Endodermal cell (in vitro differentiated cells): ENCODE results near the gene XYLT1. TPM values are rescaled to one million over a fixed set of nuclear protein-coding genes. Genes with fewer than 3 reads are reported as not detected.

Experiments used
- DNase-seq: peaks from one replicate; pipeline ENCODE4 v3.0.0-alpha.2; 2017
- H3K27ac ChIP-seq: 2 replicates; pipeline ENCODE4 v1.5.1; 2013; ENCODE audit warnings: mild to moderate bottlenecking, low read depth, low read length, moderate library complexity
- H3K27me3 ChIP-seq: 2 replicates; pipeline ENCODE4 v1.6.1; 2013; ENCODE audit warnings: mild to moderate bottlenecking, low read length, moderate library complexity; ENCODE audit not compliant: insufficient read depth, control insufficient read depth, poor library complexity, severe bottlenecking
- H3K36me3 ChIP-seq: 2 replicates; pipeline ENCODE4 v1.7.0; 2013; ENCODE audit warnings: mild to moderate bottlenecking, low read length, moderate library complexity; ENCODE audit not compliant: control insufficient read depth, insufficient read depth
- H3K4me1 ChIP-seq: one replicate; pipeline ENCODE4 v1.7.0; 2013; ENCODE audit warnings: low read length; ENCODE audit not compliant: control insufficient read depth, insufficient read depth
- H3K4me3 ChIP-seq: 2 replicates; pipeline ENCODE4 v1.5.1; 2013; ENCODE audit warnings: mild to moderate bottlenecking, low read length, moderate library complexity
- H3K9ac ChIP-seq: 2 replicates; pipeline ENCODE4 v1.6.1; 2013; ENCODE audit warnings: mild to moderate bottlenecking, low read length, moderate library complexity; ENCODE audit not compliant: poor library complexity, severe bottlenecking; ENCODE audit errors: extremely low read depth
- H3K9me3 ChIP-seq: 2 replicates; pipeline ENCODE4 v1.6.1; 2013; ENCODE audit warnings: mild to moderate bottlenecking, low read length, moderate library complexity; ENCODE audit not compliant: control insufficient read depth
- H3K27ac Mint-ChIP-seq: 2 replicates; pipeline ENCODE4 v1.8.0; 2020; ENCODE audit warnings: mixed read lengths
- H3K27me3 Mint-ChIP-seq: 2 replicates; pipeline ENCODE4 v1.8.0; 2021; ENCODE audit warnings: mild to moderate bottlenecking, mixed read lengths; ENCODE audit not compliant: insufficient read depth
- H3K36me3 Mint-ChIP-seq: 2 replicates; pipeline ENCODE4 v1.8.0; 2020; ENCODE audit warnings: low read depth, mixed read lengths
- H3K4me1 Mint-ChIP-seq: 2 replicates; pipeline ENCODE4 v1.8.0; 2020; ENCODE audit warnings: mixed read lengths
- H3K4me3 Mint-ChIP-seq: 2 replicates; pipeline ENCODE4 v1.8.0; 2020; ENCODE audit warnings: mild to moderate bottlenecking, moderate library complexity, mixed read lengths
- H3K9me3 Mint-ChIP-seq: 2 replicates; pipeline ENCODE4 v1.8.0; 2020; ENCODE audit warnings: mild to moderate bottlenecking, mixed read lengths
- WGBS, 2 experiments: methylation state at CpG; one replicate each; pipeline versions ENCODE4 v1.1.5 to v1.1.7; 2013; ENCODE audit warnings: missing lambda C conversion rate in 2 of 2, mixed read lengths in 1 of 2; ENCODE audit not compliant: insufficient coverage in 1 of 2, insufficient read length in 1 of 2; 5-methylcytosine and 5-hydroxymethylcytosine counted together
- total RNA-seq, 2 donors: library from RNA; stranded (reverse); fragmentation: NEBNext Ultra II Directional in 1 of 2; extraction: Animal tissue kit (Norgen Biotek cat#: 25700) in 1 of 2; gene quantifications; 2 replicates in 1 of 2; 3 replicates in 1 of 2; pipeline ENCODE4 v1.2.1, GENCODE V29; 2021
- TF ChIP-seq, protein P1 (sequence below): fragments of 200-600 bp; sonication (generic); conservative IDR thresholded peaks from 2 replicates; pipeline ENCODE4 v1.5.0; 2021; ENCODE audit warnings: antibody characterized with exemption, mild to moderate bottlenecking

Gene XYLT1
- total RNA-seq, 2 donors from 2014 or later: 26.8 to 28.5 TPM

DNA sequence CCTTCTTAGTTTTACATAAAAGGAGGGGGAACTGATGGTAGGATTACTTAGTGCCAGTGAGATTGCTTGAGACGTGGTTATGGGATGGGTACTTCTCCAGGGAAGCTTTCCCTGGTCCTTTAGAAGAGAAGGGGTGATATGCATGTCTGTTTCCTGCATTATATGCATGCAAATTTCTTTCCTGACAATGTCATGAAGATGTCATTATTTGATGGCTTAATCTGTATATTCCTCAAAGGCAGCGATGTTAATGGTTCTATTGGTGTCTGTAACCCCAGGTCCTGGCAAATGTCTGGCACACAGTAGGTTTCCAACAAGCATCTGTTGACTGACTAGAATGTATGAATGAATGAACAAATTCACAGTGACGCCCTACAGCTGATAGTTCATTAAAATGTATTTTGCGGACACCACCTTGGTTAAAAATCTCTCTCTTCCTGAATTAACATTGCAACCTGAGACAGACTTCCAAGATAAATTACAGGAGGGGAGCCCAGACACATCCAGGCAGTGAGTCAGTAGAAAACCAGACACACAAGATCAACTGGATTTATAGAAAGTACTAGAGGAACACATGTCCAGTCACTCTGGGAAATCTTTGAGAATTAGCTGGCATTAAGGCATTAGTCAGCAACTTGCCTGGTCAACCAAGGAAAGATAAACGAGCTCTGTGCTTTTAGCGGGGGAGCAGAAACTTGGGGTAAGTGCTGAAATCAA, 293.4 kb downstream of the XYLT1 start:
- H3K27ac Mint-ChIP-seq: no peak overlapping the region
- Histone ChIP-seq H3K9me3 (no peaks in the 10 kb centered on the region), H3K9ac (no peak overlapping the region), H3K27ac (no peak overlapping the region), H3K4me3 (no peak overlapping the region), H3K4me1 (no peaks in the 10 kb centered on the region), H3K27me3 (no peaks in the 10 kb centered on the region), H3K36me3 (no peaks in the 10 kb centered on the region)
- TF ChIP-seq, protein P1, sequence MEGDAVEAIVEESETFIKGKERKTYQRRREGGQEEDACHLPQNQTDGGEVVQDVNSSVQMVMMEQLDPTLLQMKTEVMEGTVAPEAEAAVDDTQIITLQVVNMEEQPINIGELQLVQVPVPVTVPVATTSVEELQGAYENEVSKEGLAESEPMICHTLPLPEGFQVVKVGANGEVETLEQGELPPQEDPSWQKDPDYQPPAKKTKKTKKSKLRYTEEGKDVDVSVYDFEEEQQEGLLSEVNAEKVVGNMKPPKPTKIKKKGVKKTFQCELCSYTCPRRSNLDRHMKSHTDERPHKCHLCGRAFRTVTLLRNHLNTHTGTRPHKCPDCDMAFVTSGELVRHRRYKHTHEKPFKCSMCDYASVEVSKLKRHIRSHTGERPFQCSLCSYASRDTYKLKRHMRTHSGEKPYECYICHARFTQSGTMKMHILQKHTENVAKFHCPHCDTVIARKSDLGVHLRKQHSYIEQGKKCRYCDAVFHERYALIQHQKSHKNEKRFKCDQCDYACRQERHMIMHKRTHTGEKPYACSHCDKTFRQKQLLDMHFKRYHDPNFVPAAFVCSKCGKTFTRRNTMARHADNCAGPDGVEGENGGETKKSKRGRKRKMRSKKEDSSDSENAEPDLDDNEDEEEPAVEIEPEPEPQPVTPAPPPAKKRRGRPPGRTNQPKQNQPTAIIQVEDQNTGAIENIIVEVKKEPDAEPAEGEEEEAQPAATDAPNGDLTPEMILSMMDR: no peak
- DNase-seq: no peak
- peaks cover 6% of the 10 kb centered on the region for H3K36me3 Mint-ChIP-seq
- H3K9me3 Mint-ChIP-seq: no peaks in the 10 kb centered on the region
- H3K27me3 Mint-ChIP-seq: no peaks in the 10 kb centered on the region
- H3K4me1 Mint-ChIP-seq: no peaks in the 10 kb centered on the region
- no peak overlapping the region for H3K4me3 Mint-ChIP-seq
- 90 to 94% methylated on average over 5 to 6 of the region's 6 CpGs for WGBS, 2 experiments

DNA sequence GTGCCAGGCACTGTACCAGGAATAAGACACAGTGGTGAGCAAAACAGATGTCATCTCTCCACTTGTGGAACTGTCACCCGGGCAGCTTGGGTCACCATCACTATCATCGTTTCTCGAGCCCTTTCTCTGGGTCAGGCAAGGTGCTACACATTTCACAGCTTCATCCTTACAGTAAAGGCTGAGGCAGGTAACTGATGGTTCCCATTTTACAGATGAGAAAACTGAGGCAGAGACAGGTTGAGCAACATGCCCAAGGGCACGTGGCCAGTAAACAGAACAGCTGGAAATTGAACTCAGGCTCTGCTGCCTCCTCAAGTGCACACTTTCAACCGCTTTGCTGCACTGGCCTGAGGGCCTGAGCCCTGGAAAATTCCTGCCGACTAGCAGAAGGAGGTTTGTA, 294.6 kb downstream of the XYLT1 start:
- WGBS, 2 experiments: 89 to 94% methylated on average over 6 of the region's 6 CpGs
- Mint-ChIP-seq H3K27me3 (no peaks in the 10 kb centered on the region), H3K9me3 (no peaks in the 10 kb centered on the region)

DNA sequence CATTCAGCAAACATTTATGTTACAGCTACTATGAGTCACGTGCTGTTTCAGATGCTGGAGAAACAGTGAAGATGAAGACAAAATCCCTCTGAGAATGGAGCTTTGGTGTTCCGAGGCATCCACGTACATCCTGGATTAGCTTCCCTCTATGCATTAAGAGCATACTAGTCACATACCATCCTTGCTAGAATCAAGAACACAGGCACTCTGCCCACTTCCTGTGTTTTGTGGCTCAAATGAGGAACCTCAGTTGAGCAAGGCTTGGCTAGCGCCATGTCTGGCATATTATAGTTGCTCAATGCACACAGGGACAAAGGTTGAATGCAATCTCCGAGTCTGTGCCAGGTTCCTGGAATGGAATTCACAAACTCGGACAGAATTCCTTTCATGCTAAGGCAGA, 297.5 kb downstream of the XYLT1 start:
- 93 to 95% methylated on average over 6 of the region's 6 CpGs for WGBS, 2 experiments
- H3K27me3 ChIP-seq: no peaks in the 10 kb centered on the region
- H3K36me3 ChIP-seq: no peaks in the 10 kb centered on the region
- no peak for DNase-seq
- Mint-ChIP-seq H3K36me3 (peaks cover 6% of the 10 kb centered on the region), H3K4me1 (no peaks in the 10 kb centered on the region), H3K4me3 (no peak overlapping the region), H3K27ac (no peak overlapping the region), H3K27me3 (no peaks in the 10 kb centered on the region), H3K9me3 (no peaks in the 10 kb centered on the region)
- no peaks in the 10 kb centered on the region for H3K4me1 ChIP-seq
- TF ChIP-seq, protein P1: no peak
- H3K9ac ChIP-seq: no peak overlapping the region
- H3K4me3 ChIP-seq: no peak overlapping the region
- no peaks in the 10 kb centered on the region for H3K9me3 ChIP-seq
- H3K27ac ChIP-seq: no peak overlapping the region

More for the DNA sequence above, 294.6 kb downstream of the XYLT1 start:
- Mint-ChIP-seq H3K27ac (no peak overlapping the region), H3K4me3 (no peak overlapping the region), H3K4me1 (no peaks in the 10 kb centered on the region), H3K36me3 (peaks cover 6% of the 10 kb centered on the region)
- TF ChIP-seq, protein P1: no peak
- Histone ChIP-seq H3K4me1 (no peaks in the 10 kb centered on the region), H3K27ac (no peak overlapping the region), H3K36me3 (no peaks in the 10 kb centered on the region), H3K4me3 (no peak overlapping the region), H3K27me3 (no peaks in the 10 kb centered on the region), H3K9ac (no peak overlapping the region), H3K9me3 (no peaks in the 10 kb centered on the region)
- no peak for DNase-seq
